ENCODE results near the gene KLK11.

Gene KLK11

DNA sequence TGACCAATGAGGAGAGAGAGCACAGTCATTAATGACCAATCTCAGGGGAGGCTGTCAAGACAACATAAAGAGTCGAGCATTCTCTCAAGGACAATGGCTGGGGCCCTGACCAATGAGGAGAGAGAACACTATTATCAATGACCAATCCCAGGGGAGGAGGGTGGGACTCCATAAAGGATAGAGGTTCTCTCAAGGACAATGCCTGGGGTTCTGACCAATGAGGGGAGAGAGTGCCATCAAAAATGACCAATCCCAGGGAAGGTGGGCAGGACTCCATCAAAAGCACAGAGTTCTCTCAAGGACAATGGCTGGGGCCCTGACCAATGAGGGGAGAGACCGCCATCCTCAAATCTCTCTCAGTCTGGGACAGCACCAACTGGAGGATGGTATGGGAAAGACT, 3.3 kb upstream of the KLK11 start:
- Histone ChIP-seq H3K9me3 (no peaks in the 10 kb centered on the region), H3K27me3 (peaks cover 44% of the 10 kb centered on the region)
- TF ChIP-seq, protein P1, sequence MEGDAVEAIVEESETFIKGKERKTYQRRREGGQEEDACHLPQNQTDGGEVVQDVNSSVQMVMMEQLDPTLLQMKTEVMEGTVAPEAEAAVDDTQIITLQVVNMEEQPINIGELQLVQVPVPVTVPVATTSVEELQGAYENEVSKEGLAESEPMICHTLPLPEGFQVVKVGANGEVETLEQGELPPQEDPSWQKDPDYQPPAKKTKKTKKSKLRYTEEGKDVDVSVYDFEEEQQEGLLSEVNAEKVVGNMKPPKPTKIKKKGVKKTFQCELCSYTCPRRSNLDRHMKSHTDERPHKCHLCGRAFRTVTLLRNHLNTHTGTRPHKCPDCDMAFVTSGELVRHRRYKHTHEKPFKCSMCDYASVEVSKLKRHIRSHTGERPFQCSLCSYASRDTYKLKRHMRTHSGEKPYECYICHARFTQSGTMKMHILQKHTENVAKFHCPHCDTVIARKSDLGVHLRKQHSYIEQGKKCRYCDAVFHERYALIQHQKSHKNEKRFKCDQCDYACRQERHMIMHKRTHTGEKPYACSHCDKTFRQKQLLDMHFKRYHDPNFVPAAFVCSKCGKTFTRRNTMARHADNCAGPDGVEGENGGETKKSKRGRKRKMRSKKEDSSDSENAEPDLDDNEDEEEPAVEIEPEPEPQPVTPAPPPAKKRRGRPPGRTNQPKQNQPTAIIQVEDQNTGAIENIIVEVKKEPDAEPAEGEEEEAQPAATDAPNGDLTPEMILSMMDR (IDR thresholded peaks at IDR 0.05), result no peak

GRCh38 chr19:51027873-51028272, 1.5 kb upstream of the KLK11 start:
- H3K36me3 ChIP-seq, result no peaks in the 10 kb centered on the region
- H3K9me3 ChIP-seq, result no peaks in the 10 kb centered on the region
- no peak overlapping the region for H3K27ac ChIP-seq
- peaks cover 58% of the 10 kb centered on the region for H3K27me3 ChIP-seq
- no peaks in the 10 kb centered on the region for H3K4me1 ChIP-seq (ENCODE audit: control insufficient read depth in 1 of 2, insufficient read depth in 1 of 2, low read depth in 1 of 2, low read length in 1 of 2)
- H3K4me3 ChIP-seq (ENCODE audit: low read depth in 1 of 2, low read length in 1 of 2), result no peak overlapping the region
- TF ChIP-seq, protein P1 (IDR thresholded peaks at IDR 0.05), result no peak

More for the DNA sequence above, 3.3 kb upstream of the KLK11 start:
- no peaks in the 10 kb centered on the region for H3K4me1 ChIP-seq (ENCODE audit: control insufficient read depth in 1 of 2, insufficient read depth in 1 of 2, low read depth in 1 of 2, low read length in 1 of 2)
- no peak overlapping the region for H3K4me3 ChIP-seq (ENCODE audit: low read depth in 1 of 2, low read length in 1 of 2)
- no peak overlapping the region for H3K27ac ChIP-seq
- no peaks in the 10 kb centered on the region for H3K36me3 ChIP-seq

DNA sequence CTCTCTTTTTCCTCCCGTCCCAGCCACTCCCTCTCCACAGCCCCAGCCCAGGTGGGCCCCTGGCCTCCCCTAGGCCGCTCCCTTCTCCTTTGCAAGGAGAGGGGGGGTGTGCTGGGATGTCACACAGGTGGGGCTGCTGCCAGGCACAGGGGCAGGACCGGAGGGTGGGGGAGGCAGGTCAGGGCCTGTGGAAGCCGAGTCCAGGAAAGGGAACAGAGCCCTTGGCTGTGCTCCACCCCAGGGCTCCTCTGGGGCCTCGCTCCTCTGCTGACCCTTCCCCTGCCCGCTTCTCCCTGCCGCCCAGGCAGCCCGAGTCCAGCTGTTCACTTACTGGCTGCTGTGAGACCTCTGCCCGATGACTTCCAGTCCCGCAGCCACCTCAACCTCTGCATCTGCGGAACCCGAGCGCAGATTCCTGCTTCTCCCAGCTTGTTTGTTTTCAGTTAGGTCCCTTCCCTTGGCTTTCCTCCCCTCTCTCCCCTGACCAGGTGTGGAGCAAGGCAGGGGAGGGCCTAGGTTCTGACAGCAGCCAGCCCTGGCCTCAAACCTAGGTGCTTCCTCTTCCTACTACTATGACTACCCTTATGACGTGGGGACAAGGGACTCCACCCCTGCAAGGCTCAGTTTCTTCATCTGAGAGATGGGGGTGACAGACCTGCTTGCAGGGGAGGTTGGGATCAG, 850 bp upstream of the KLK11 start:
- TF ChIP-seq, protein P1 (IDR thresholded peaks at IDR 0.05), result no peak
- no peak overlapping the region for H3K4me3 ChIP-seq (ENCODE audit: low read depth in 1 of 2, low read length in 1 of 2)

DNA sequence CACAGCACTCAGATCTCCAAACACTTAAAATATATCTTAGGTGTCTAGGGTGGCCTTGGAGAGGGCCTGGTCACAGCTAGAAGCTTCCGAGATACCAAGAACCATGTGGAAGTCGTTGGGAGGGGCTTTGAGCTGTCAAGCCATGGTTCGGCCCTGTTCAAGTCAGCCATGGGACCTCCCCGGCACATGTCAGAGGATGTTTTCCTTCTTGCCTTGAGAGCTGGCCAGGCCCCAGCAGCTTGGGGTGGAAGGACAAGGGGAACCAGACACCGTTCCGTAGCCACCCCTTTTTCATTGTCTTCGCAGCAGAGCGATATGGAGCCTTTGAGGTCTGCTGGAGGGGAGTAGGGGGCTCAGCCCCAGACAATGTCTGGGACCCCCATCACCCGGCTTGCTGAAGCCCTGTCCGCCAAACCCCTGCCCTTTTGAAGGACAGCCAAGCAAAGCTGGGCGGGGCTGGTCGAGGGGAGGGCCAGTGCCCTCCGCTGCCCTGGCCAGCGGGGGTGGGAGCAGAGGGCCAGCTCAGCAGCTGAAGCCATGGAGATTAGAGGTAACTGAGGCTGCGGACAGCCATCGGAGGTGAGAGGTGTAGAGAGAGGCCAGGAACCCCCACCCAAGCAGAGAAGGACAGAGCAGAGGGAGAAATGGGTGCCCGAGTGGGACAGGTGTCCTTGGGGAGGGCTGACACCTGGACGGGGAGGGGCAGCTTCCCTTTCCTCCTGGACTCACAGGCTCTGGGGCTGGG, 435 bp downstream of the KLK11 start:
- TF ChIP-seq, protein P1 (IDR thresholded peaks at IDR 0.05), result no peak
- Histone ChIP-seq H3K27ac (no peak overlapping the region), H3K36me3 (no peaks in the 10 kb centered on the region), H3K4me3 (ENCODE audit: low read depth in 1 of 2, low read length in 1 of 2) (no peak overlapping the region), H3K9me3 (no peaks in the 10 kb centered on the region), H3K4me1 (ENCODE audit: control insufficient read depth in 1 of 2, insufficient read depth in 1 of 2, low read depth in 1 of 2, low read length in 1 of 2) (no peaks in the 10 kb centered on the region), H3K27me3 (peaks cover 77% of the 10 kb centered on the region)

More for the DNA sequence above, 850 bp upstream of the KLK11 start:
- no peak overlapping the region for H3K27ac ChIP-seq
- H3K4me1 ChIP-seq (ENCODE audit: control insufficient read depth in 1 of 2, insufficient read depth in 1 of 2, low read depth in 1 of 2, low read length in 1 of 2), result no peaks in the 10 kb centered on the region
- peaks cover 64% of the 10 kb centered on the region for H3K27me3 ChIP-seq
- no peaks in the 10 kb centered on the region for H3K36me3 ChIP-seq
- no peaks in the 10 kb centered on the region for H3K9me3 ChIP-seq

GRCh38 chr19:51025401-51025800, 1.0 kb downstream of the KLK11 start:
- Histone ChIP-seq H3K36me3 (no peaks in the 10 kb centered on the region), H3K4me3 (ENCODE audit: low read depth in 1 of 2, low read length in 1 of 2) (no peak overlapping the region), H3K9me3 (no peaks in the 10 kb centered on the region), H3K27me3 (peaks cover 82% of the 10 kb centered on the region), H3K27ac (no peak overlapping the region), H3K4me1 (ENCODE audit: control insufficient read depth in 1 of 2, insufficient read depth in 1 of 2, low read depth in 1 of 2, low read length in 1 of 2) (no peaks in the 10 kb centered on the region)
- TF ChIP-seq, protein P1 (IDR thresholded peaks at IDR 0.05), result no peak
